ENCODE data around the gene RABL6.
"Not testable (repeated sequence)": the region's sequence is repeated elsewhere in the genome, so short reads cannot be mapped to it uniquely, and the experiment has no call there.

The RABL6 gene

GRCh38 chr9:136835932-136836904, 28.5 kb downstream of the RABL6 start:
- peaks cover 19% of the 10 kb centered on the region for H3K36me3 ChIP-seq (ENCODE audit: control insufficient read depth, low read depth, low read length)
- no peaks in the 10 kb centered on the region for H3K27me3 ChIP-seq (ENCODE audit: control insufficient read depth, insufficient read depth, low read length)
- no peaks in the 10 kb centered on the region for H3K9me3 ChIP-seq (ENCODE audit: control insufficient read depth, low read depth, low read length)
- no peak overlapping the region for H3K27ac ChIP-seq (ENCODE audit: low read length)
- H3K4me3 ChIP-seq (ENCODE audit: low read length) = no peak overlapping the region
- H3K9ac ChIP-seq (ENCODE audit: low read length) = no peak overlapping the region
- peaks cover 12% of the 10 kb centered on the region for H3K4me1 ChIP-seq (ENCODE audit: control insufficient read depth, low read depth, low read length)

GRCh38 chr9:136837146-136837855, 29.6 kb downstream of the RABL6 start:
- no peaks in the 10 kb centered on the region for H3K9me3 ChIP-seq (ENCODE audit: control insufficient read depth, low read depth, low read length)
- H3K4me1 ChIP-seq (ENCODE audit: control insufficient read depth, low read depth, low read length) = peaks cover 19% of the 10 kb centered on the region
- no peak overlapping the region for H3K9ac ChIP-seq (ENCODE audit: low read length)
- H3K36me3 ChIP-seq (ENCODE audit: control insufficient read depth, low read depth, low read length) = peaks cover 17% of the 10 kb centered on the region
- H3K4me3 ChIP-seq (ENCODE audit: low read length) = no peak overlapping the region
- no peaks in the 10 kb centered on the region for H3K27me3 ChIP-seq (ENCODE audit: control insufficient read depth, insufficient read depth, low read length)
- no peak overlapping the region for H3K27ac ChIP-seq (ENCODE audit: low read length)

GRCh38 chr9:136837856-136838277, 30.1 kb downstream of the RABL6 start:
- not testable (repeated sequence) for H3K9me3 ChIP-seq (ENCODE audit: control insufficient read depth, low read depth, low read length); H3K9ac ChIP-seq (ENCODE audit: low read length); H3K27ac ChIP-seq (ENCODE audit: low read length); H3K27me3 ChIP-seq (ENCODE audit: control insufficient read depth, insufficient read depth, low read length); H3K4me3 ChIP-seq (ENCODE audit: low read length)
- Histone ChIP-seq H3K36me3 (ENCODE audit: control insufficient read depth, low read depth, low read length) (peaks cover 12% of the 10 kb centered on the region), H3K4me1 (ENCODE audit: control insufficient read depth, low read depth, low read length) (peaks cover 19% of the 10 kb centered on the region)

- no peaks in the 10 kb centered on the region for H3K9me3 ChIP-seq (ENCODE audit: control insufficient read depth, low read depth, low read length)
- H3K27ac ChIP-seq (ENCODE audit: low read length) = no peak overlapping the region
- H3K4me1 ChIP-seq (ENCODE audit: control insufficient read depth, low read depth, low read length) = peaks cover 19% of the 10 kb centered on the region
- H3K36me3 ChIP-seq (ENCODE audit: control insufficient read depth, low read depth, low read length) = peaks cover 12% of the 10 kb centered on the region
- no peak overlapping the region for H3K4me3 ChIP-seq (ENCODE audit: low read length)
- H3K9ac ChIP-seq (ENCODE audit: low read length) = no peak overlapping the region
- H3K27me3 ChIP-seq (ENCODE audit: control insufficient read depth, insufficient read depth, low read length) = no peaks in the 10 kb centered on the region
Measured at GRCh38 chr9:136838314-136839228, 30.8 kb downstream of the RABL6 start.

GRCh38 chr9:136839229-136840139, 31.7 kb downstream of the RABL6 start:
- Histone ChIP-seq H3K27ac (ENCODE audit: low read length) (no peak overlapping the region), H3K36me3 (ENCODE audit: control insufficient read depth, low read depth, low read length) (peaks cover 12% of the 10 kb centered on the region), H3K27me3 (ENCODE audit: control insufficient read depth, insufficient read depth, low read length) (no peaks in the 10 kb centered on the region), H3K4me1 (ENCODE audit: control insufficient read depth, low read depth, low read length) (peaks cover 19% of the 10 kb centered on the region), H3K9me3 (ENCODE audit: control insufficient read depth, low read depth, low read length) (no peaks in the 10 kb centered on the region), H3K4me3 (ENCODE audit: low read length) (no peak overlapping the region), H3K9ac (ENCODE audit: low read length) (no peak overlapping the region)

- peaks cover 19% of the 10 kb centered on the region for H3K4me1 ChIP-seq (ENCODE audit: control insufficient read depth, low read depth, low read length)
- peaks cover 12% of the 10 kb centered on the region for H3K36me3 ChIP-seq (ENCODE audit: control insufficient read depth, low read depth, low read length)
- no peak overlapping the region for H3K27ac ChIP-seq (ENCODE audit: low read length)
- H3K9ac ChIP-seq (ENCODE audit: low read length) = no peak overlapping the region
- no peaks in the 10 kb centered on the region for H3K9me3 ChIP-seq (ENCODE audit: control insufficient read depth, low read depth, low read length)
- no peaks in the 10 kb centered on the region for H3K27me3 ChIP-seq (ENCODE audit: control insufficient read depth, insufficient read depth, low read length)
- no peak overlapping the region for H3K4me3 ChIP-seq (ENCODE audit: low read length)
Measured at GRCh38 chr9:136840140-136840876, 32.6 kb downstream of the RABL6 start.

- Histone ChIP-seq H3K9ac (ENCODE audit: low read length) (no peak overlapping the region), H3K36me3 (ENCODE audit: control insufficient read depth, low read depth, low read length) (peaks cover 12% of the 10 kb centered on the region), H3K4me1 (ENCODE audit: control insufficient read depth, low read depth, low read length) (peaks cover 19% of the 10 kb centered on the region), H3K27me3 (ENCODE audit: control insufficient read depth, insufficient read depth, low read length) (no peaks in the 10 kb centered on the region), H3K9me3 (ENCODE audit: control insufficient read depth, low read depth, low read length) (no peaks in the 10 kb centered on the region), H3K27ac (ENCODE audit: low read length) (no peak overlapping the region), H3K4me3 (ENCODE audit: low read length) (no peak overlapping the region)
Measured at GRCh38 chr9:136840877-136841645, 33.3 kb downstream of the RABL6 start.

- H3K36me3 ChIP-seq (ENCODE audit: control insufficient read depth, low read depth, low read length) = peaks cover 12% of the 10 kb centered on the region
- peaks cover 19% of the 10 kb centered on the region for H3K4me1 ChIP-seq (ENCODE audit: control insufficient read depth, low read depth, low read length)
- not testable (repeated sequence) for H3K27me3 ChIP-seq (ENCODE audit: control insufficient read depth, insufficient read depth, low read length); H3K4me3 ChIP-seq (ENCODE audit: low read length); H3K27ac ChIP-seq (ENCODE audit: low read length); H3K9ac ChIP-seq (ENCODE audit: low read length); H3K9me3 ChIP-seq (ENCODE audit: control insufficient read depth, low read depth, low read length)
Measured at GRCh38 chr9:136841646-136842379, 34.1 kb downstream of the RABL6 start.

GRCh38 chr9:136842380-136842948, 34.7 kb downstream of the RABL6 start, which contains the start of gene AJM1:
AJM1 (plus strand) TSS chr9:136842478; CDS start chr9:136844415, 1,937 bp downstream.
- not testable (repeated sequence) for H3K9me3 ChIP-seq (ENCODE audit: control insufficient read depth, low read depth, low read length); H3K27ac ChIP-seq (ENCODE audit: low read length); H3K27me3 ChIP-seq (ENCODE audit: control insufficient read depth, insufficient read depth, low read length); H3K9ac ChIP-seq (ENCODE audit: low read length)
- peak within 1 kb of the TSS; percentile 37 for H3K4me3 ChIP-seq (ENCODE audit: low read length)
- H3K36me3 ChIP-seq (ENCODE audit: control insufficient read depth, low read depth, low read length) = peaks cover 12% of the 10 kb centered on the region
- H3K4me1 ChIP-seq (ENCODE audit: control insufficient read depth, low read depth, low read length) = peaks cover 19% of the 10 kb centered on the region
